ENCODE results near the gene RCAN2. TPM values are rescaled to one million over a fixed set of nuclear protein-coding genes. Genes with fewer than 3 reads are reported as not detected.

RCAN2 gene
- total and polyA plus RNA-seq, 2 donors (not counting 1 experiment from before 2014, with no cell fraction given): not detected

- DNase-seq: no peak
- POLR2A ChIA-PET: no interaction called here
- Histone ChIP-seq H3K27me3 (replicated peaks in 1 of 4; ENCODE audit: control extremely low read depth in 1 of 4, control insufficient read depth in 3 of 4, insufficient read depth in 4 of 4, low read length in 3 of 4) (no peaks in the 10 kb centered on the region), H3K36me3 (replicated peaks in 1 of 2; ENCODE audit: control extremely low read depth in 1 of 2, control insufficient read depth in 1 of 2, extremely low read depth in 1 of 2, insufficient read depth in 2 of 2, low read length in 1 of 2) (no peaks in the 10 kb centered on the region), H3K27ac (ENCODE audit: low read length in 2 of 2) (no peak overlapping the region), H3K4me2 (replicated peaks; ENCODE audit: low read depth, low read length, poor library complexity, severe bottlenecking) (no peak overlapping the region), H2AFZ (ENCODE audit: insufficient read depth, low read depth, low read length, poor library complexity, severe bottlenecking) (no peak overlapping the region), H3K9ac (ENCODE audit: low read length) (no peak overlapping the region), H3K4me3 (ENCODE audit: control extremely low read depth in 1 of 5, extremely low read depth in 1 of 5, insufficient read depth in 1 of 5, low read depth in 2 of 5, low read length in 4 of 5) (no peak overlapping the region), H4K20me1 (ENCODE audit: control insufficient read depth, insufficient read depth, low read length, poor library complexity, severe bottlenecking) (no peaks in the 10 kb centered on the region), H3K4me1 (ENCODE audit: control insufficient read depth in 2 of 2, insufficient read depth in 2 of 2, low read length in 2 of 2) (no peaks in the 10 kb centered on the region), H3K79me2 (ENCODE audit: control insufficient read depth, insufficient read depth, low read length) (no peaks in the 10 kb centered on the region), H3K9me3 (ENCODE audit: control extremely low read depth in 1 of 3, control insufficient read depth in 2 of 3, insufficient read depth in 1 of 3, low read length in 2 of 3) (no peaks in the 10 kb centered on the region)
- ATAC-seq (ENCODE audit: low read depth): no peak
- 0% methylated on average over 1 of the region's 1 CpG for WGBS (ENCODE audit: insufficient coverage)
- H3K4me1 Mint-ChIP-seq: no peaks in the 10 kb centered on the region
- no peak overlapping the region for H3K4me3 Mint-ChIP-seq
- no peaks in the 10 kb centered on the region for H3K9me3 Mint-ChIP-seq (ENCODE audit: insufficient read depth)
- intact Hi-C loops (cut with micrococcal nuclease): no loop called here
- TF ChIP-seq EZH2 (IDR thresholded peaks at IDR 0.05; ENCODE audit: borderline replicate concordance, insufficient read depth, low read depth, low read length, poor library complexity, severe bottlenecking) (no peak), CTCF (IDR thresholded peaks at IDR 0.05) (no peak)
- CTCF ChIA-PET: interaction anchor here (6.4 to 14.6 kb wide), 2 partner anchors 195 to 323 kb away, joined by 216 to 340 read pairs; no protein-coding TSS in a partner anchor
- no peak overlapping the region for H3K27ac Mint-ChIP-seq
- H3K27me3 Mint-ChIP-seq: no peaks in the 10 kb centered on the region
Observed at GRCh38 chr6:46414398-46414797, 76.9 kb downstream of the RCAN2 start.

- Histone ChIP-seq H3K4me2 (replicated peaks; ENCODE audit: low read depth, low read length, poor library complexity, severe bottlenecking) (no peak overlapping the region), H3K9ac (ENCODE audit: low read length) (no peak overlapping the region), H3K9me3 (ENCODE audit: control extremely low read depth in 1 of 3, control insufficient read depth in 2 of 3, insufficient read depth in 1 of 3, low read length in 2 of 3) (no peaks in the 10 kb centered on the region), H3K27ac (ENCODE audit: low read length in 2 of 2) (no peak overlapping the region), H3K4me1 (ENCODE audit: control insufficient read depth in 2 of 2, insufficient read depth in 2 of 2, low read length in 2 of 2) (no peaks in the 10 kb centered on the region), H4K20me1 (ENCODE audit: control insufficient read depth, insufficient read depth, low read length, poor library complexity, severe bottlenecking) (no peaks in the 10 kb centered on the region), H3K79me2 (ENCODE audit: control insufficient read depth, insufficient read depth, low read length) (no peaks in the 10 kb centered on the region), H3K36me3 (replicated peaks in 1 of 2; ENCODE audit: control extremely low read depth in 1 of 2, control insufficient read depth in 1 of 2, extremely low read depth in 1 of 2, insufficient read depth in 2 of 2, low read length in 1 of 2) (no peaks in the 10 kb centered on the region), H3K4me3 (ENCODE audit: control extremely low read depth in 1 of 5, extremely low read depth in 1 of 5, insufficient read depth in 1 of 5, low read depth in 2 of 5, low read length in 4 of 5) (no peak overlapping the region), H2AFZ (ENCODE audit: insufficient read depth, low read depth, low read length, poor library complexity, severe bottlenecking) (no peak overlapping the region), H3K27me3 (replicated peaks in 1 of 4; ENCODE audit: control extremely low read depth in 1 of 4, control insufficient read depth in 3 of 4, insufficient read depth in 4 of 4, low read length in 3 of 4) (no peaks in the 10 kb centered on the region)
- POLR2A ChIA-PET: no interaction called here
- H3K4me1 Mint-ChIP-seq: no peaks in the 10 kb centered on the region
- no peak for TF ChIP-seq CTCF (IDR thresholded peaks at IDR 0.05)
- 18% methylated on average over 1 of the region's 2 CpGs for WGBS (ENCODE audit: insufficient coverage)
- CTCF ChIA-PET: interaction anchor here (1.0 to 14.6 kb wide), 5 partner anchors 193 to 482 kb away, joined by 4 to 340 read pairs (median 47); partner anchors contain the start of gene ENPP4
- DNase-seq: no peak
- no peaks in the 10 kb centered on the region for H3K9me3 Mint-ChIP-seq (ENCODE audit: insufficient read depth)
- no peak for ATAC-seq (ENCODE audit: low read depth)
- intact Hi-C loops (cut with micrococcal nuclease): no loop called here
- H3K27me3 Mint-ChIP-seq: no peaks in the 10 kb centered on the region
- no peak overlapping the region for H3K4me3 Mint-ChIP-seq
- H3K27ac Mint-ChIP-seq: no peak overlapping the region
Observed at GRCh38 chr6:46412662-46413061, 78.6 kb downstream of the RCAN2 start.

Measured in B cell (primary cell).